Lower lobe of right lung (tissue), 2 donors: ENCODE results near the gene PTBP2. TPM values are rescaled to one million over a fixed set of nuclear protein-coding genes. Genes with fewer than 3 reads are reported as not detected.

ENCODE experiments used
- ATAC-seq, 2 donors: fragments of 200-7000 bp; cut with Tn5 transposase; one replicate each; pipeline ENCODE4 v1.9.1; 2020 to 2022; ENCODE audit warnings: mild to moderate bottlenecking in 2 of 2, moderate library complexity in 2 of 2
- DNase-seq: peaks from one replicate; pipeline ENCODE4 v3.0.0-alpha.2; 2020
- H3K27ac ChIP-seq: fragments of 200-600 bp; one replicate; pipeline ENCODE4 v1.8.0; 2022
- H3K27me3 ChIP-seq: fragments of 200-600 bp; one replicate; pipeline ENCODE4 v1.8.0; 2022; ENCODE audit warnings: low read depth
- H3K36me3 ChIP-seq: fragments of 200-600 bp; one replicate; pipeline ENCODE4 v1.8.0; 2022; ENCODE audit warnings: mild to moderate bottlenecking
- H3K4me1 ChIP-seq: fragments of 200-600 bp; one replicate; pipeline ENCODE4 v1.8.0; 2022
- H3K4me3 ChIP-seq: fragments of 200-600 bp; one replicate; pipeline ENCODE4 v1.8.0; 2022; ENCODE audit warnings: mild to moderate bottlenecking
- H3K9me3 ChIP-seq: fragments of 200-600 bp; one replicate; pipeline ENCODE4 v1.8.0; 2022
- intact Hi-C: fragments of 100-400 bp; cut with DNase I; formaldehyde crosslinking; loops from one replicate; pipeline ENCODE4 v1.11.0; 2022
- total RNA-seq: library from RNA; stranded (reverse); fragmentation: NEBNext Ultra II Directional; extraction: Animal tissue kit (Norgen Biotek cat#: 25700); gene quantifications from one replicate; pipeline ENCODE4 v1.2.1, GENCODE V29; 2021
- TF ChIP-seq, protein P1 (sequence below): fragments of 200-600 bp; IDR thresholded peaks from one replicate; pipeline ENCODE4 v1.8.0; 2022; ENCODE audit warnings: antibody characterized with exemption, mild to moderate bottlenecking
- donor health status: DM: no; HTN: yes; CAD: no; lungs with severe emphysema.

The PTBP2 gene
- total RNA-seq, 1 donor from 2014 or later, result 12.8 TPM

DNA sequence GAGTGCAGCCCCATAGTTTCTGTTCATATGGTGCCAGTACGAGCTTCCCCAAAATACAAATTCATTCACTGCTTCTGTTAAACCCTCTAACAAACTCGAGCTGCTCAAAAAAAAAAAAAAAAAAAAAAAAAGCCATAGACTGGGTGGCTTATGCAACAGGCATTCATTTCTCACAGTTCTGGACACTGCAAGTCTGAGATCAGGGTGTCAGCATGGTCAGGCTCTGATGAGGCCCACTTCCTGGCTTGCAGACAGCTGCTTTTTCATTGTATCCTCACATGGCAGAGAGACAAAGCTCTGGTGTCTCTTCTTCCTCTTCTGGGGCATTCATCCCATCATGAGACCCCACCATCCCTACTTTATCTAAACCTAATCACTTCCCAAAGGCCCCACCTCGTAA, 121.6 kb downstream of the PTBP2 start:
- ATAC-seq (no peak), DNase-seq (no peak)
- Histone ChIP-seq H3K4me3 (no peak overlapping the region), H3K9me3 (no peaks in the 10 kb centered on the region), H3K27me3 (no peaks in the 10 kb centered on the region), H3K36me3 (no peaks in the 10 kb centered on the region), H3K27ac (no peak overlapping the region), H3K4me1 (no peaks in the 10 kb centered on the region)
- TF ChIP-seq, protein P1, sequence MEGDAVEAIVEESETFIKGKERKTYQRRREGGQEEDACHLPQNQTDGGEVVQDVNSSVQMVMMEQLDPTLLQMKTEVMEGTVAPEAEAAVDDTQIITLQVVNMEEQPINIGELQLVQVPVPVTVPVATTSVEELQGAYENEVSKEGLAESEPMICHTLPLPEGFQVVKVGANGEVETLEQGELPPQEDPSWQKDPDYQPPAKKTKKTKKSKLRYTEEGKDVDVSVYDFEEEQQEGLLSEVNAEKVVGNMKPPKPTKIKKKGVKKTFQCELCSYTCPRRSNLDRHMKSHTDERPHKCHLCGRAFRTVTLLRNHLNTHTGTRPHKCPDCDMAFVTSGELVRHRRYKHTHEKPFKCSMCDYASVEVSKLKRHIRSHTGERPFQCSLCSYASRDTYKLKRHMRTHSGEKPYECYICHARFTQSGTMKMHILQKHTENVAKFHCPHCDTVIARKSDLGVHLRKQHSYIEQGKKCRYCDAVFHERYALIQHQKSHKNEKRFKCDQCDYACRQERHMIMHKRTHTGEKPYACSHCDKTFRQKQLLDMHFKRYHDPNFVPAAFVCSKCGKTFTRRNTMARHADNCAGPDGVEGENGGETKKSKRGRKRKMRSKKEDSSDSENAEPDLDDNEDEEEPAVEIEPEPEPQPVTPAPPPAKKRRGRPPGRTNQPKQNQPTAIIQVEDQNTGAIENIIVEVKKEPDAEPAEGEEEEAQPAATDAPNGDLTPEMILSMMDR, result no peak
- intact Hi-C loops, result no loop called here

DNA sequence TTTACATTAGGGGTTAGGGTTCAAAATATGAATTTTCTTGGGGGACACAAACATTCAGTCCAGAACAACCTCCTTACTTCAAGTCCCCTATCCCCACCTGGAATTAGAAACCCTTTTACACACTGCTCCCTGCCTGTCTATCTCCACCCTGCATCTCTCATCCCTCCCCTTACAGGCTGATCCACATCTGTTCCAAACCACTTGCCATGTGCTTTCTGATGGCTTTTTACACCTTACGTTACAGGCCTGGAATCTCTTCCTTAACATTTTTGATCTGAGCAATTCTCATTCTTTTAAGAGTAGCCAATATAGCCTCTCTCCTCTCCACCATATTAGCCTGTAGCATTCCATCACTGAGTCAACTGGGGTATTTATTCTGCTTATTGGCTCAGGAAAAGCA, 122.0 kb downstream of the PTBP2 start:
- intact Hi-C loops, result no loop called here
- Histone ChIP-seq H3K27ac (no peak overlapping the region), H3K27me3 (no peaks in the 10 kb centered on the region), H3K4me3 (no peak overlapping the region), H3K36me3 (no peaks in the 10 kb centered on the region), H3K9me3 (no peaks in the 10 kb centered on the region), H3K4me1 (no peaks in the 10 kb centered on the region)
- TF ChIP-seq, protein P1, result no peak
- ATAC-seq, result no peak
- no peak for DNase-seq

DNA sequence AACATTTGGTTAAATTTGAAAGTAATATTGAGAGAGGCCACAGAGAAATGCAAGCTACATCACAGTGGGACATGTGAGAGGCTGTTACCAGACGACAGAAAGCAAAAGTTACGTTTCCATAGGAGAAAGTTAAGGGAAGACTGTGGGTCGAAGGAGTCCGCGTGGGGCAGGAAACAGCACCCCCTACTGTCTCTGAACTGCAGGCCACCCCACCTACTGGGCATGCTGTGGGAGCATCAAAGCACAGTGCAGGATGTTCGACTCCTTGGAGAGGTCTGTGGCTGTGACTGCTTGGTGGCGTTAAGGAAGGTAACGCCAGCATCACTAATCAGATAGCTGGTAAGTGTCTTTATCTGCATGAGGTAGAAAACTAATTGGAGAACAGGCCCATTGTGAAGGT, 123.9 kb downstream of the PTBP2 start:
- H3K27ac ChIP-seq, result no peak overlapping the region
- ATAC-seq, result peak; percentile 59 to 76

DNA sequence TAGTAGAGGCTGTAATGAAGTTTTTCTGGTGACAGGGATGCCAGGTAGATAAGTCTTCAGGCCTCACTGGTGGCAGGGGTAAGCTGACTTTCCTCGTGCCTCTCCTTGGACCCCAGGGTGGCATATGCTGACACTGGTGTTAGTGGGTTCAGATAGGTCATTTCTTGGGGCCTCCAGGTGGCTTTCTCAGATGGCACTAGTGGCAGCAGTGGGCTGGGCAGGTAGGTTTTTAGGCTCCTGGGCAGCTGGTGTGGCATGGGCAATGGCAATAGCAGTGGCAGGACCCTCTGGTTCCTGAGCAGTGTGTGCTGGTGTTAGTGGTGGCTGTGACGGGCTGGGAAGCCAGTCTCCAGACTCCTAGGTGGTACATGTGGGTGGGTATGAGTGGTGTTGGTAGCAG, 140.3 kb downstream of the PTBP2 start:
- no peak overlapping the region for H3K4me3 ChIP-seq
- H3K27ac ChIP-seq, result no peak overlapping the region
- TF ChIP-seq, protein P1, result no peak
- H3K9me3 ChIP-seq, result peaks cover 6% of the 10 kb centered on the region
- ATAC-seq (no peak), DNase-seq (no peak)
- intact Hi-C loops, result no loop called here
- no peaks in the 10 kb centered on the region for H3K4me1 ChIP-seq
- no peaks in the 10 kb centered on the region for H3K36me3 ChIP-seq
- H3K27me3 ChIP-seq, result no peaks in the 10 kb centered on the region

More for the DNA sequence above, 123.9 kb downstream of the PTBP2 start:
- no peaks in the 10 kb centered on the region for H3K4me1 ChIP-seq
- H3K36me3 ChIP-seq, result no peaks in the 10 kb centered on the region
- intact Hi-C loops, result no loop called here
- H3K27me3 ChIP-seq, result no peaks in the 10 kb centered on the region
- DNase-seq, result no peak
- no peak overlapping the region for H3K4me3 ChIP-seq
- H3K9me3 ChIP-seq, result no peaks in the 10 kb centered on the region
- TF ChIP-seq, protein P1, result peak; percentile 57

GRCh38 chr1:96863449-96863848, 141.9 kb downstream of the PTBP2 start:
- Histone ChIP-seq H3K27me3 (no peaks in the 10 kb centered on the region), H3K4me1 (no peaks in the 10 kb centered on the region), H3K4me3 (no peak overlapping the region), H3K9me3 (peaks cover 6% of the 10 kb centered on the region), H3K36me3 (no peaks in the 10 kb centered on the region), H3K27ac (no peak overlapping the region)
- TF ChIP-seq, protein P1, result no peak
- intact Hi-C loops, result no loop called here
- peak in 1 of 2 donors; percentile 7 for ATAC-seq
- peak; percentile 21 for DNase-seq
